Right renal cortex interstitium (tissue), 3 donors: ENCODE measurements around the gene SIGLEC7. TPM values are rescaled to one million over a fixed set of nuclear protein-coding genes. Genes with fewer than 3 reads are reported as not detected.
"Not testable (repeated sequence)": the region's sequence is repeated elsewhere in the genome, so short reads cannot be mapped to it uniquely, and the experiment has no call there.

ENCODE experiments used
- DNase-seq, 3 donors: peaks; one replicate each; pipeline ENCODE4 v3.0.0-alpha.2; 2013; ENCODE audit warnings: low read depth in 3 of 3, low spot score in 2 of 3
- polyA plus RNA-seq, 3 donors: library from polyadenylated mRNA; unstranded; fragments of 120-200 nt; gene quantifications; one replicate each; pipeline ENCODE4 v1.2.1, GENCODE V29; 2013; ENCODE audit not compliant: insufficient read length in 3 of 3

The SIGLEC7 gene
- polyA plus RNA-seq, 3 donors = 0.36 to 0.74 (median 0.42) TPM

DNA sequence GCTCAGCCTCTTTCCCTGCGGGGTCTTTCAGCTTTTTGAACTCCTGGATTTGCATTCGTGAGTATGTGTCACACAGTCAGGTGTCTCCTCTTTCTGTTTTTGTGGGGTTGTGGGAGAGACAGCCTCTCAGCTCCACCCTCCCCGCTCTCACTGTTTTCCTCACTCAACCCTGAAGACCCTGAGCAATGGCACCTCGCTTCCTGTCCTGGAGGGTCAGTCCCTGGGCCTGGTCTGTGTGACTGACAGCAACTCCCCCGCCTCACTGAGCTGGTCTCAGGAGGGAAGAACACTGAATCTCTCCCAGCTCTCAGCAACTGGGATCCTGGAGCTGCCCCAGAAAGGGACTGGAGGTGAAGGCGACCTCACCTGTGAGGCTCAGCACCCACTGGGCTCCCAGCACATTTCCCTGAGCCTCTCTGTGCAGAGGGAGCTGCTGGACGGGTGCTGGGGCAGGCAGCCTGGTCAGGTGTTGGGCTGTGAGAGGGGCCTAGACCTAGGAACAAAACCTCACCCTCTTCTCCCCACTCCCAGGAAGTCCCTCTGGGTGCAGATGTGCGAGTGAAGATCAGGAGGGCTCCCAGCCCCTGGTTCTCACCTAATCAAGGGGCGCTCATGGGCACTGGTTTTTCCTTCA is 4.2 kb upstream of the SIGLEC7 start:
- no peak for DNase-seq

DNA sequence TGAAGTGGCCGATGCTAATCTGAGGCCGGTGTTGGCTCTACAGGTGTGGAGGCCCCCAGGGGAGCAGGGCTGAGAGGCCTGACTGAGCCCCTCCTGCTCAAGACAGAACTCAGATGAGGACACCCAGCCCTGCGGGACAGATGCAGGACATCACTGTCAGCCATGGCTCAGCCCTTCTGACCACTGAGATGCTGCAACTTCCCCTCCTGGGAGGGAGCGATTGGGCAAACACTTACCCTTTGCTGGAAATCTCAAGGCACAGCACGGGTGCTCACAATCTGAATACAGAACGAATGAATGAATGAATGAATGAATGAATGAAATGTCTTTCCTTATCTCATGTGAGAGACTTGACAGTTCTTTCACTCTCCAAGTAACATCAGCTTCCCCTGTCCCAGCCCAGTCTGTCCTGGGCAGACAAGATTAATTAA is 3.5 kb upstream of the SIGLEC7 start:
- DNase-seq = no peak

DNA sequence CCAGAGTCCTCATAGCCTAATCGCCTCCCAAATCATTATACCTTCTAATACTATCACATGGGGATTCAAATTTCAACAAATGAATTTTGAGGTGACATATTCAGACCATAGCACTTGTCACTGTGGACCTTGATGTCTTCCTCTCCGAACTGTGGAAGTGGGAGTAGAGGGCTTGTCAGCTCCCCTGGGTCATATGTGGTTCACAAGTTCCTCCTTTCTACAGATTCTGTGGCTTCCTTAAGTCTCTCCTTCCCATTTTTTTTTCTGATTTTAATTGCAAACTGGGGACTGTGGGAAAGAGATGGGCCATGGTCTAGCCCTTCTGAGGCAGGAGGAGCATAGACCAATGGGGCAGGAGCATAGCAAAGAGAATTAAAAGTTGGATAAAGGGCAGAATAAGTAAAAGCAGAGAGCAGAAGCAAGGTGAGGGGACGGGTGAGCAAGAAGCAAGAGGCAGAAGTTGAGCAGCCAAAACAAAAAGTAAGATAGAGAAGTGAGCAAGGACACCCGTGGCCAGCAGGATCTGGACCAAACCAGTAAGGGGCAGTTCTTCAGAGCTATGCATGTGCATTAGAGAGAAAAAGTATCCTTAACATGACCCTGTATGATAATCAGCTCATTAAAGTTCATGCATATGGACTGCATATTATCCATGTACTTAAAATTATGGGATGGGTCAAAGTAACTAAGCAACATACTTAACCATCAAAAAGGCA is 2.6 kb upstream of the SIGLEC7 start:
- no peak for DNase-seq

DNA sequence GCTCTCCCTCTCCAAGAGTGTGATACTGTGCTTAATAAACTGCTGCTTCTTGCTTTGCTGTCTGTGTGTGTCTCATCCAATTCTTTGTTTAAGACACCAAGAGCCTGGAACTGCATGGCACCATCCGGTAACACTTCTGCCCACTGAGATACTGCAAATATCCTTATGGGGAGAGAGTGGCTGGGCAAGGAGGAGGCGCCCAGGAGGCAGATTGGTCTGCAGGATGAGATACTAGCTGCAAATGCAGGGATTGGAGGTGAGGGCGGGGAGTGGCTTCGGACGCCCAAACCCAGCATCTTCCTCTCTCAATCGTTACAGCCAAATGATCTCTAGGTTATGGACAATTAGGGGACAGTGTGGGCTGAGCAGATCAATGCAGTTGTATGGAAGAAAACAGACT is 1.7 kb upstream of the SIGLEC7 start:
- DNase-seq = no peak

DNA sequence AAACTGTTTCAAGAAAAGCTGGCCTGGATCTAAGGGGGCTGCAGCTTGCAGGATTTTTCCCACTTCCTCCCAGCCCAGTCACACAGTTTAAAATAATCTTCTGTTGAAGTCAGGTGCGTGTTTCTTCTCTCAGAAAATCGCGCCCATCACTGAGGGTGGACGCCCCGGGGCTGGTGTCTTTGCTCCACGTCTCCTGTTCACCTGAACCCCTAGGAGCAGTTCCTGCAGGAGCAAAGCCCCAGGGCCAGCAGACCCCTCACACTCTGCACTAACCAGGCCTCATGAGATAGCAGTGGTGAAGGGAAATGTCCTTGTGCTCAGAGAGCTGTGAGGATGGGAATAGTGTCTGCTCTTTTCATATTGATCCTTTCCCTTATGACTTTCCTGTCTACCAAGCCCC is 920 bp upstream of the SIGLEC7 start:
- DNase-seq = no peak

DNA sequence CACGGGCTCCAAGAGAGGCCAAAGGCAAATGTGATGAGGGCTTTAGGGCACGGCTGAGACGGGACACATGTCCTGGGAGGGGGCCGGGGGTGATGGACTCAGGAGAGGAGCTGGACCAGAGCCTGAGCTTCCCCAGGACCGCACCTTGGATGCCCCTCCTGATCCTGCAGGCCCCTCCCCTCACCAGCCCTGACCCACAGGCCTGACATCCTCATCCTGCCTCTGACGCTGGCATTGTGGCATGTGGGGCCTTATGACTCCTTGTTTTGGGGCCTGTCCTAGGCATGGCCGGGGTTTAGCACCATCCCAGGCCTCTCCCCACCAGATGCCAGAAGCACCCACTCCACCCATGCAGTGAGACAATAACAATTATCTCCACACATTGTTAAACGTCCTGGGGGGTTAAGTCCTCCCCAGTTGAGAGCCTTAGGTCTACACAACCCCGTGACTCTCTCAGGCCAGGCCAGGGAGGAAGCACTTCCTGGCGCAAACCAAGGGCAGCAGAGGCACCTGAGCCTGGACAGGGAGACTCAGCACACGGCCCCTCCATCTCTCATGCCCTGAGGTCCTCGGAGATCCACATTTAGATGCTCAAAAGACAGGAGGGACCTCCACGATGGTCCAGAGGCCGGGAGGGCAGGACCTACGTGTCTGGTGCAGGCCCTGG is 841 bp downstream of the SIGLEC7 start:
- DNase-seq = not testable (repeated sequence)

DNA sequence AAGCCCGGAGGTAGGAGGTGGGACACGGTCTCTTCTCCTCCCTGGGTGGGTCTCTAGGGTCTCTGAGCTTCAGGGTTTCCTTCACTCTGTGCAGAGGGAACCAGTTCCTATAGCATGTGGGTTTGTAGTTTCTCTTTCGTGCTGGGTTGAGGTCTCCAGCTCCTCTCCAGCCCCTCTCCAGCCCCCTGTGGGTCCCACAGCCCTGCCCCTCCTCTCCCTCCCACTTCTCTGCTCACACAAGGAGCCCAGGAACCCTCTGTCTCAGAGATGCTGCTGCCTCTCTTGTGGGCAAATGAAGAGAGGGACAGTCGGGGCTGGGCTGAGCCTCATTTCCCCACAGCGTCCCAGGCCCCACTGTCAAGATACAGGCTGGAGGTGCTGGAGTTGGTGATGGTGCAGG is 1.4 kb downstream of the SIGLEC7 start:
- no peak for DNase-seq

DNA sequence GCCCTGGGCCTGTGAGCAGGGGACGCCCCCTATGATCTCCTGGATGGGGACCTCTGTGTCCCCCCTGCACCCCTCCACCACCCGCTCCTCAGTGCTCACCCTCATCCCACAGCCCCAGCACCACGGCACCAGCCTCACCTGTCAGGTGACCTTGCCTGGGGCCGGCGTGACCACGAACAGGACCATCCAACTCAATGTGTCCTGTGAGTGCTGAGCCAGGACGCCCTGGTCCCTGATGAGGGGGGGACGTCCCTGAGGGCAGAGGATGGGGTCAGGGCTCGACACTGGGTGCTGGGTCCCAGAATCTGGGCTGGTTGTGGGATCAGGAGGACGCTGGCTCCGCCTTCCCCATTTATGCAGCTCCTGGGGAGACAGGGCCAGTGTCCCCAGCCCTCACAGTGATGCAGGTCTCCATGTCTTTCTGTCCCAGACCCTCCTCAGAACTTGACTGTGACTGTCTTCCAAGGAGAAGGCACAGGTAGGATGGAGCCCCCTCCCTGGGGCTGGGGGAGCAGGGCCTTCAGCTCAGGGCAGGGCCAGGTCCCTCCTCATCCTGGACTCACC is 2.5 kb downstream of the SIGLEC7 start:
- no peak for DNase-seq

DNA sequence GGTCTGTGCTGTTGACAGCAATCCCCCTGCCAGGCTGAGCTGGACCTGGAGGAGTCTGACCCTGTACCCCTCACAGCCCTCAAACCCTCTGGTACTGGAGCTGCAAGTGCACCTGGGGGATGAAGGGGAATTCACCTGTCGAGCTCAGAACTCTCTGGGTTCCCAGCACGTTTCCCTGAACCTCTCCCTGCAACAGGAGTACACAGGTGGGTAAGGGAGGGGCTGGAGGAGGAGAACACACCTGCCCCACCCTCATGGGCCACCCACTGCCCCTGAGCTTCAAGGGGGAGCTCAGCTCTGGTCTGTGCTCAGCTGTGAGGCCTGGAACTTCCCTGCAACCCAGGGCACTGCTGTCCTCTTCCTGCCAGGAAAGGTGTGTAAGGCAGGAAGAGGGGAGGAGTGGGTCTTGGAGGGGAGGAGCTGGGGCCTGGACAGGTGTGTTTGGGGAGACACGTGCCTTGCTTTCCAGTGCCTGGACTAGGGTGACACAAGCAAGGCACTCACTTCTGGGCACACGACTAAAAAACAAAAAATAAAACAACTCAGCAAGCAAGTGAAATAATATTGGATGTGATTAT is 3.9 kb downstream of the SIGLEC7 start:
- DNase-seq = no peak

DNA sequence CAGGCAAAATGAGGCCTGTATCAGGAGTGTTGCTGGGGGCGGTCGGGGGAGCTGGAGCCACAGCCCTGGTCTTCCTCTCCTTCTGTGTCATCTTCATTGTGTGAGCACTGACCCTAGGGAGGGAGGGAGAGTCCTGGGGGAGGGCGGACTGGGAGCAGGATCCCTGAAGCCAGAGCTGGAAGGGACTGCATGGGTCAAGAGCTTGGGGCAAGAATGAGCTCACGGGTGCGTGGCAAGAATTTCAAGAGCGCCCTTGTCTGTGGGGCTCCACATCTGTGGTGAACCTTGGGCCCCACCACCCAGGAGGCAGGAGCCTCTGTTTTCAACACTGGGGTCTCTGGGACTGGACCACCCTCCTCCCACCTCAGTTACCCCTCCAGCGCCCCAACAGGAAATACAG is 4.7 kb downstream of the SIGLEC7 start:
- DNase-seq = no peak

DNA sequence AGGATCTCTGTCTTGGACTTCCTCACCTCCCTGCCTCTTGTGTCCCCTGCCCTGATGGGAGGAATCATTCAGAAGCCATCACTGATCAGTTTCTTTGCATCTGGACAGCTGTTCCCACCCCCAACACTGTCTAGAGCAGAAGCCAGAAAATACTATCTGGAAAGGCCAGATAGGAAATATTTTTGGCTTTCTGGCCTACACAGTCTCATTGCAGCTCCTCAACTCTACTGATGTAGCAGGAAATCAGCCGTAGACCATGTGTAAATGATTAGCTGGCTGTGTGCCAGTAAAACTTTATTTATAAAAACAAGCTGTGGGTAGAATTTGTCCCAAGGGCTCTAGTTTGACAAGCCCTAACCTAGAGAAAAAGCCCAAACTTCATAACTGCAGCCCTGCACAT is 5.6 kb downstream of the SIGLEC7 start:
- DNase-seq = no peak

DNA sequence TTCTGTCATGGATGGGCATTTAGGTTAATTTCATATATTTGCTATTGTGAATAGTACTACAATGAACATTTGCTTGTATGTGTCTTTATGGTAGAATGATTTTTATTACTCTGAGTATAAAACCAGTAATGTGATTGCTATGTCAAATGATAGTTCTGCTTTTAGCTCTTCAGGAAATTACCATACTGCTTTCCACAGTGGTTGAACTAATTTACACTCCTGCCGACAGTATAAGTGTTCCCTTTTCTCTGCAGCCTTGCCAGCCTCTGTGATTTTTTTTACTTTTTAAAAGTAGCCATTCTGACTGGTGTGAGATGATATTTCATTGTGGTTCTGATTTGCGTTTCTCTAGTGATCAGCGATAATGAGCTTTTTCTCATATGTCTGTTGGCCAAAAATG is 6.5 kb downstream of the SIGLEC7 start:
- no peak for DNase-seq

DNA sequence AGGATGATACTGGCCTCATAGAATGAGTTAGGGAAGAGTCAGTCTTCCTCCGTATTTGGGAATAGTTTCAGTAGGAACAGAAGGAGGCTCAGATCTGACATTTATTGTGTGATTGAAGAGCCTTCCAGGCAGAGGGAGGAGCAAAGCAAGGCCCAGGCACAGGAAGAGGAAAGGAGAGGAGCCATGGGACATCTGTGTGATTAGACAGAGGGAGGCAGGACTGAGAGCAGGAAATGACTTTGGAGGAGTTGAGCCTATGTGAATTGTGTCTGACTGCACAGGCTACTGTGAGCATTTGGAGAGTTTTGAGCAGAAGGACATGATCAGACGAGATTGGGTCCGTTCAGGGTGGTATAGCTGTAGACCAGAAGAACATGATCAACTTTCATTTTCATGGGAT is 8.5 kb downstream of the SIGLEC7 start:
- DNase-seq = no peak

DNA sequence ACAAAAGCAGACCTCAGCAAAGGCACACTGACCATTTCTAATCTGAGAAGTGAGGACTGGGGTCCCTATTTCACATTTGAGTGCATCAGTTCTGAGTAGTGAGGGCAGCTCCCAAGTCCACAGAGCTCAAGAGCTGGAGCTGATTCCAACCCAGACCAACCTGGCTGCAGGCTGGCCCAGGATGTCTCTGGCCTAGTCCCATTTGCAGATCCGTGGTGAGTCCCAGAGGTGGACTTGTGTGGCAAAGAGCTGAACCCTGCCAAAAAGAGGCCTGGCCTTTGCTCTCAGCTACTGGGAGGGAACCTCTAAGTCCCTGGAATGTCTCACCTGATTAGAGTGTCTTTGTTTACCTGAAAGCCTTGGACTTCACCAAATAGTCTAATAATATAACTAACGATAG is 14.6 kb downstream of the SIGLEC7 start:
- no peak for DNase-seq

DNA sequence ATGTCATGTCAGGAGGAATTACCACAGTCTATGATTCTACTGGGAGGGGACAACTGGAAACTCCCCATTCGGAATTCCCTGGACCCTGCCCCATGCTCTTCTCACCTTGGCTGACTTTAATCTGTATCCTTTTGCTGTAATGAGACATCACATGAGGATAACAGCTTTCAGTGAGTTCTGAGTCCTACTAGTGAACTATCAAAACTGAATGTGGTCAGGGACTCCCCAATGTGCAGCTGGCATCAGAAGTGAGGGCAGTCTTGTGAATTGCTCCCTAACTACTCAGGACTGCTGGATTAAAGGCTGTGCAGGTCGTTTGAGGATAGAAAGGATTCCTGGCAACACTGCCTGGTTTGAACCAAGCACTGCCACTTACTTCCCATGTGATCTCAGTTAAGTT is 15.2 kb downstream of the SIGLEC7 start:
- DNase-seq = no peak

DNA sequence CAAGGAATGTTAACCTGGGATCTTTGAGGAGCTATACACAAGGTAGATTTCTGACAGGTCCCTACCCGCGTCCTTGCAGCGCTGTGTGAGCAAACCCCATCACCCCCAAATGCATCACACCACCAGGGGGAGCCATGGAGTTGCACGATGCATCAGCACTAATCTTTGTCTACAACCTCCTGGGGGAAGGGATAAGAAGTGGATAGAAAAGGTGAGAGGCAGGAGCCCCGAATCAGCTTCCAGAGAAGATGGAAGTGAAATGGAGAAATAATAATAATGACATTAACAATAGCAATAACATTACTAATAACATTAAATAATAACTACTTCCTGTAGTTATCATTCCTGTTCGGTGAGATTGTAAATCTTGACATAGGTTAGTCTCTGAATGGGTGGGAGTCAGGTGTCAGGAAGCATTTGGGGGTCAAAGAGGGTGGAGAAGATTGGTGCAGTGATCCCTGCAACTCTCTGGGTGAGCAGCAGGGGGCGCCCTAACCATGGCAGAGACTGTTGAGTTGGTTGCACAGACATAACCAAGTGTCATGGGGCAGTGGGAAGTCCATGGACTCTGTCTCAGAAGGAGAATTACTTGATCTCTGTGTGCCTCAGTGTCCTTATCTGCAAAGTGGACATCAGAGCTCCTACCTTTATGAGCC is 16.5 kb downstream of the SIGLEC7 start:
- DNase-seq = no peak

DNA sequence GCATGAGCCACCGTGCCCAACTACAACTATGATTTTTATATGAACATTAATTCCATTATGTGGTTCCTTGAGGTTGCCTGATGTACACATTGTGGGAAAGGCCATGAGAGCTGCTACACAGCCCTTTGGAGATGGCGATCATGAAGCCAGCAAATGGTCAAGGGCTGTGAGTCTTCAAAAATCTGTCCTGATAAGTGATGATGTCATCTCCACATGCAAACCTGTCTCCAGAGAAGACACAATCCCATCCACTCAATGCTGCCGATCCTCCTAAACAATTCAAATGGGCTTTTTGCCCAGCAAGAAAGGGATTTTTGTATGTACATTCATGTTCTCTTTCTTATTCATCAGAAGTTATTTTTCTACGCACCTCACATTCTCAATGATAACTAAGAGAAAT is 17.6 kb downstream of the SIGLEC7 start:
- DNase-seq = no peak

DNA sequence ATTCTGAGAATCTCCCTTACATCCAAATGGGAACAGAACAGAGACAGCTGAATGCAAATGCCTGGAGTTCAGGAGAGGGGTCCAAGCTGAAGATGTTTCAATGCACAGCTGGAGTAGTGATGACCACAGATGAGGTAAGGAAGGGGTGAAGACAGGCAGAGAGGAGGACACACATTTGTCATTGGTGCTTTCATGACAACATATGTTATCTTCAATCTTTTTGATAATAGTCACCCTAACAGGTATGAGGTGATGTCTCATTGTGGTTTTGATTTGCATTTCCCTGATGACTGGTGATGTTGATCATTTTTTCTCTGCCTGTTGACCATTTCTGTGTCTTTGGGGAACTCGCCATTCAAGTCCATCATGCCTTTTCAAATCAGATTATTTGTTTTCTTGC is 19.2 kb downstream of the SIGLEC7 start:
- no peak for DNase-seq

DNA sequence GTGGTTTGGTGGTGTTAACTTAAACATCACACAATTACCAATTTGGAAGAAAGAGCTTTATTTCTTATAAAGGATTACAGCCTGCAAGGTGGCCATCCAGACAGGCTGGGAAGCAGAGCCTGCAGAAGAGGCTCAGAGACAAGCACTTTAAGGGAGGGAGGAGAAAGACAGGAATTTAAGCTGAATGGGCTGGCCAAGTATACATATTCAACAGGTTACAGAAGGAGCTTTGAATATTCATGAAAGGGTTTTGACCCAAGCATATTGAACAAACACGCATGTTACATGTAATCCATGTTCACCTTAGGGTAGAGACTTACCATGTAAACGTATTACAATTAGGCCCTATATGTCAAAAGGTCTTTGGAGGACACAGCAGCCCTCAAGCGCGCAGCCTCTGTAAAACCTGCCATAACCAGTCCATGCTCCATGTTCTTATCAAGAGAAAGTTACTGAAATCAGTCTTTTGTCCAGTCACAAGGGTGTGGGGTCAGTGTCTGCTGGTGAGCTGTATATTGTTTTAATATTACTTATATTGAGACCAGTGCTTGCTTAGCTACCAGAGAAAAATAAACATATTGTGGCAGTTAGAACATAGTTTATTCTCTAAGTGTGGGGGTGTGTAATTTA is 19.9 kb downstream of the SIGLEC7 start:
- no peak for DNase-seq

DNA sequence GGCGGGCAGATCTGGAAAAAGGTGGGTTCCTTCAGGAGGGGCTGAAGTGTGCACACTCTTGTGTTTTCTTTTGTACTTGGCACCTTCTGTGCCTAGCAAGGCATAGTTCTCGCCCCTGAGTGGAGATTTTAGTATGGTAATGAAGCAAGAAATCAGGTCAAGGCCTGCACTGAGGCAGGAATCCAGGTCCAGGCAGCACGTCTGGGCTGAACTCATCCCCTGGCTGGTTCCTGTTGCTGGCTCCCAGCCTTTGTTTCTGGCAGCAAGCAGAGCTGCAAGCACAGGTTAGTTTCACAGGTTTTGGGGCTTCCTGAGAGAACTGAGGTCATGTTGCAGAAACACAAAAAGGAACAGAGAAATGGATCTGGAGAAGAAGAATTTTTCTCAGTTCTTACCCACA is 21.2 kb downstream of the SIGLEC7 start:
- DNase-seq = no peak
